Left ventricle myocardium inferior (tissue), 1 donor: Measurements from ENCODE around the gene UBE2QL1. TPM values are rescaled to one million over a fixed set of nuclear protein-coding genes. Genes with fewer than 3 reads are reported as not detected.

ENCODE experiments used
- DNase-seq: peaks from one replicate; pipeline ENCODE4 v3.0.0-alpha.2; 2020
- H3K27ac ChIP-seq: fragments of 200-600 bp; replicated peaks from 2 replicates; pipeline ENCODE4 v1.8.0; 2021
- H3K27me3 ChIP-seq: fragments of 200-600 bp; 2 replicates; pipeline ENCODE4 v1.8.0; 2021; ENCODE audit warnings: low read depth
- H3K36me3 ChIP-seq: fragments of 200-600 bp; 2 replicates; pipeline ENCODE4 v1.8.0; 2021
- H3K4me1 ChIP-seq: fragments of 200-600 bp; 2 replicates; pipeline ENCODE4 v1.8.0; 2021
- H3K4me3 ChIP-seq: fragments of 200-600 bp; 2 replicates; pipeline ENCODE4 v1.8.0; 2021; ENCODE audit warnings: mild to moderate bottlenecking, moderate library complexity
- H3K9me3 ChIP-seq: fragments of 200-600 bp; replicated peaks from 2 replicates; pipeline ENCODE4 v1.8.0; 2021
- CTCF ChIP-seq: fragments of 200-600 bp; IDR thresholded peaks from 2 replicates; pipeline ENCODE4 v1.8.0; 2021; ENCODE audit warnings: antibody characterized with exemption, mild to moderate bottlenecking, borderline replicate concordance
- intact Hi-C: fragments of 100-400 bp; cut with micrococcal nuclease; formaldehyde crosslinking; loops from one replicate; pipeline ENCODE4 v1.11.0; 2022
- total RNA-seq: library from RNA; stranded (reverse); fragmentation: NEBNext Ultra II Directional; extraction: Animal tissue kit (Norgen Biotek cat#: 25700); gene quantifications from one replicate; pipeline ENCODE4 v1.2.1, GENCODE V29; 2021
- donor health status: DM: no; HTN: yes; CAD: no; lungs with severe emphysema.

UBE2QL1 gene
- total RNA-seq, 1 donor from 2014 or later = 25.5 TPM

GRCh38 chr5:6473284-6473683, 24.6 kb downstream of the UBE2QL1 start:
- H3K9me3 ChIP-seq = peaks cover 5% of the 10 kb centered on the region
- H3K4me1 ChIP-seq = peaks cover 75% of the 10 kb centered on the region
- H3K4me3 ChIP-seq = no peak overlapping the region
- peak overlapping the region; percentile 38 for H3K27ac ChIP-seq
- intact Hi-C loops = no loop called here
- H3K27me3 ChIP-seq = peaks cover 6% of the 10 kb centered on the region
- TF ChIP-seq CTCF = no peak
- DNase-seq = no peak
- no peaks in the 10 kb centered on the region for H3K36me3 ChIP-seq

GRCh38 chr5:6475626-6476312, 27.1 kb downstream of the UBE2QL1 start:
- Histone ChIP-seq H3K4me3 (no peak overlapping the region), H3K4me1 (peaks cover 63% of the 10 kb centered on the region), H3K9me3 (peaks cover 5% of the 10 kb centered on the region), H3K36me3 (no peaks in the 10 kb centered on the region), H3K27me3 (no peaks in the 10 kb centered on the region), H3K27ac (no peak overlapping the region)
- intact Hi-C loops = no loop called here
- TF ChIP-seq CTCF = no peak
- no peak for DNase-seq

GRCh38 chr5:6476313-6476661, 27.6 kb downstream of the UBE2QL1 start:
- no peak for TF ChIP-seq CTCF
- no peak overlapping the region for H3K4me3 ChIP-seq
- no peaks in the 10 kb centered on the region for H3K36me3 ChIP-seq
- peaks cover 3% of the 10 kb centered on the region for H3K9me3 ChIP-seq
- no peak for DNase-seq
- no peaks in the 10 kb centered on the region for H3K27me3 ChIP-seq
- intact Hi-C loops = no loop called here
- peaks cover 63% of the 10 kb centered on the region for H3K4me1 ChIP-seq
- no peak overlapping the region for H3K27ac ChIP-seq

- intact Hi-C loops = no loop called here
- no peak for TF ChIP-seq CTCF
- H3K27ac ChIP-seq = no peak overlapping the region
- peaks cover 48% of the 10 kb centered on the region for H3K4me1 ChIP-seq
- H3K27me3 ChIP-seq = no peaks in the 10 kb centered on the region
- no peaks in the 10 kb centered on the region for H3K36me3 ChIP-seq
- H3K9me3 ChIP-seq = no peaks in the 10 kb centered on the region
- no peak overlapping the region for H3K4me3 ChIP-seq
- no peak for DNase-seq
Observed at GRCh38 chr5:6478793-6479192, 30.1 kb downstream of the UBE2QL1 start.

- TF ChIP-seq CTCF = no peak
- Histone ChIP-seq H3K27me3 (no peaks in the 10 kb centered on the region), H3K9me3 (no peaks in the 10 kb centered on the region), H3K4me3 (no peak overlapping the region), H3K36me3 (no peaks in the 10 kb centered on the region), H3K4me1 (peaks cover 33% of the 10 kb centered on the region), H3K27ac (no peak overlapping the region)
- intact Hi-C loops = no loop called here
- no peak for DNase-seq
Observed at GRCh38 chr5:6480133-6481051, 31.7 kb downstream of the UBE2QL1 start.
